HEK293 (cell line): ENCODE measurements around the gene TMEM132A.

Experiments used
- CTCF ChIA-PET: fragments of 350-600 bp; formaldehyde crosslinking; extraction: SDS; loops from one replicate; lab custom pipeline; 2021; ENCODE audit warnings: antibody characterized with exemption; lab: Yijun Ruan, JAX
- POLR2A ChIA-PET: fragments of 300-600 bp; formaldehyde crosslinking; extraction: SDS; loops from one replicate; lab custom pipeline; 2020; ENCODE audit warnings: antibody characterized with exemption, inconsistent platforms; lab: Yijun Ruan, JAX
- H3K27ac ChIP-seq: fragments of 200-500 bp; sonication (Bioruptor generic); 2 replicates; pipeline ENCODE4 v1.5.1; 2014; ENCODE audit warnings: low read depth, low read length, control low read depth, inconsistent platforms; ENCODE audit errors: extremely low read depth
- H3K36me3 ChIP-seq, 2 experiments: fragments of 200-500 bp in 1 of 2; sonication (Bioruptor generic) in 1 of 2; 1 replicate in 1 of 2; 2 replicates in 1 of 2; pipeline ENCODE4 v1.5.1; 2014 to 2017; ENCODE audit warnings: inconsistent platforms in 2 of 2, low read length in 2 of 2; ENCODE audit not compliant: control insufficient read depth in 2 of 2, insufficient read depth in 1 of 2
- H3K4me1 ChIP-seq: fragments of 200-500 bp; sonication (Bioruptor generic); 2 replicates; pipeline ENCODE4 v1.5.1; 2014; ENCODE audit warnings: mild to moderate bottlenecking, low read length, inconsistent platforms; ENCODE audit not compliant: control insufficient read depth, insufficient read depth
- H3K4me3 ChIP-seq: 2 replicates; pipeline ENCODE4 v1.5.1; 2011; ENCODE audit warnings: low read depth, mild to moderate bottlenecking, control low read depth, low read length, moderate library complexity
- H3K9me3 ChIP-seq: fragments of 200-500 bp; sonication (Bioruptor generic); 2 replicates; pipeline ENCODE4 v1.5.1; 2014; ENCODE audit warnings: low read depth, low read length, inconsistent platforms; ENCODE audit not compliant: control insufficient read depth, insufficient read depth
- KLF1 ChIP-seq: fragments of 450-650 bp; formaldehyde crosslinking; IDR thresholded peaks from 2 replicates; pipeline ENCODE4 v1.5.1; 2016; ENCODE audit warnings: missing biosample characterization, missing genetic modification characterization
- SETDB1 ChIP-seq: IDR thresholded peaks from one replicate; pipeline ENCODE4 v1.6.1; 2017; ENCODE audit warnings: mild to moderate bottlenecking, low read length, moderate library complexity, mixed read lengths; ENCODE audit not compliant: insufficient read length
- ZNF140 ChIP-seq: fragments of 450-650 bp; formaldehyde crosslinking; IDR thresholded peaks from 2 replicates; pipeline ENCODE4 v1.5.1; 2016; ENCODE audit warnings: missing biosample characterization, missing genetic modification characterization
- ZNF2 ChIP-seq: fragments of 450-650 bp; formaldehyde crosslinking; IDR thresholded peaks from 2 replicates; pipeline ENCODE4 v1.5.1; 2016; ENCODE audit warnings: missing biosample characterization, missing genetic modification characterization
- ZNF23 ChIP-seq: fragments of 450-650 bp; formaldehyde crosslinking; IDR thresholded peaks from 2 replicates; pipeline ENCODE4 v1.5.1; 2016; ENCODE audit warnings: missing biosample characterization, missing genetic modification characterization, borderline replicate concordance
- ZNF239 ChIP-seq: fragments of 450-650 bp; formaldehyde crosslinking; IDR thresholded peaks from 2 replicates; pipeline ENCODE4 v1.5.1; 2016; ENCODE audit warnings: missing biosample characterization, missing genetic modification characterization
- ZNF558 ChIP-seq: fragments of 450-650 bp; formaldehyde crosslinking; IDR thresholded peaks from 2 replicates; pipeline ENCODE4 v1.5.1; 2016; ENCODE audit warnings: missing biosample characterization, missing genetic modification characterization
- ZNF654 ChIP-seq: fragments of 450-650 bp; formaldehyde crosslinking; IDR thresholded peaks from 2 replicates; pipeline ENCODE4 v1.5.1; 2016; ENCODE audit warnings: low read depth, missing biosample characterization, missing genetic modification characterization
- ZNF76 ChIP-seq: fragments of 450-650 bp; formaldehyde crosslinking; IDR thresholded peaks from 2 replicates; pipeline ENCODE4; 2016; ENCODE audit warnings: low read depth, missing biosample characterization, missing genetic modification characterization, borderline replicate concordance
- TF ChIP-seq, protein P1 (sequence below): fragments of 450-650 bp; formaldehyde crosslinking; IDR thresholded peaks from 2 replicates; pipeline ENCODE4 v1.5.1; 2016; ENCODE audit warnings: missing biosample characterization, missing genetic modification characterization
- TF ChIP-seq, protein P2 (sequence below): fragments of 450-650 bp; formaldehyde crosslinking; IDR thresholded peaks from 2 replicates; pipeline ENCODE4 v1.5.1; 2016; ENCODE audit warnings: missing biosample characterization, missing genetic modification characterization
- TF ChIP-seq, protein P3 (sequence below): fragments of 450-650 bp; formaldehyde crosslinking; IDR thresholded peaks from 2 replicates; pipeline ENCODE4 v1.5.1; 2016; ENCODE audit warnings: missing biosample characterization, missing genetic modification characterization, borderline replicate concordance
- TF ChIP-seq, protein P4 (sequence below): fragments of 450-650 bp; formaldehyde crosslinking; IDR thresholded peaks from 2 replicates; pipeline ENCODE4 v1.5.1; 2016; ENCODE audit warnings: missing biosample characterization, missing genetic modification characterization
- TF ChIP-seq, protein P5 (sequence below): fragments of 450-650 bp; formaldehyde crosslinking; IDR thresholded peaks from 2 replicates; pipeline ENCODE4 v1.5.1; 2017; ENCODE audit warnings: missing biosample characterization, missing genetic modification characterization
- TF ChIP-seq, protein P6 (sequence below): fragments of 450-650 bp; formaldehyde crosslinking; IDR thresholded peaks from 2 replicates; pipeline ENCODE4 v1.5.1; 2016; ENCODE audit warnings: missing biosample characterization, missing genetic modification characterization, low read depth

TMEM132A gene

DNA sequence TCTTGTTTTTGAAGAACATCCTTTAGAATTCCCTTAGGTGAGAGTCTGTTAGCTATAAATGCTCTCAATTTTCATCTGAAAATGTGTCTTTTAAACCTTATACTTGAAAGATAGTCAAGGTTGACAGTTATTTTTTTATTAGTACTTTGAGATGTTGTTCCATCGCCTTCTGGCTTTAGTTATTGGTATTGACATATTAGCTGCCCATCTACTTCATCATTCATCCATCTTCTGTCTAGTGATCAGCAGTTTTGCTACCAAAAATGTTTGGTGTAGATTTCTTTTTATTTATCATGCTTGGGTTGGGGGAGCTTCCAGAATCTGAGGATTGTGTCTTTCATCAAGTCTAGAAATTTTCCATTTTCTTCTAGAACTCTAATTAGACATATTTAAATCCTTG is 44.0 kb downstream of the TMEM132A start:
- POLR2A ChIA-PET, result no interaction called here
- Histone ChIP-seq H3K36me3 (no peaks in the 10 kb centered on the region), H3K9me3 (no peaks in the 10 kb centered on the region), H3K4me3 (no peak overlapping the region)
- TF ChIP-seq SETDB1 (peak; percentile 61), ZNF140 (no peak), ZNF558 (tag by site-specific recombination) (0 out of 2 replicates have a peak, but pooled peaks have one; percentile 56)
- TF ChIP-seq, protein P1, sequence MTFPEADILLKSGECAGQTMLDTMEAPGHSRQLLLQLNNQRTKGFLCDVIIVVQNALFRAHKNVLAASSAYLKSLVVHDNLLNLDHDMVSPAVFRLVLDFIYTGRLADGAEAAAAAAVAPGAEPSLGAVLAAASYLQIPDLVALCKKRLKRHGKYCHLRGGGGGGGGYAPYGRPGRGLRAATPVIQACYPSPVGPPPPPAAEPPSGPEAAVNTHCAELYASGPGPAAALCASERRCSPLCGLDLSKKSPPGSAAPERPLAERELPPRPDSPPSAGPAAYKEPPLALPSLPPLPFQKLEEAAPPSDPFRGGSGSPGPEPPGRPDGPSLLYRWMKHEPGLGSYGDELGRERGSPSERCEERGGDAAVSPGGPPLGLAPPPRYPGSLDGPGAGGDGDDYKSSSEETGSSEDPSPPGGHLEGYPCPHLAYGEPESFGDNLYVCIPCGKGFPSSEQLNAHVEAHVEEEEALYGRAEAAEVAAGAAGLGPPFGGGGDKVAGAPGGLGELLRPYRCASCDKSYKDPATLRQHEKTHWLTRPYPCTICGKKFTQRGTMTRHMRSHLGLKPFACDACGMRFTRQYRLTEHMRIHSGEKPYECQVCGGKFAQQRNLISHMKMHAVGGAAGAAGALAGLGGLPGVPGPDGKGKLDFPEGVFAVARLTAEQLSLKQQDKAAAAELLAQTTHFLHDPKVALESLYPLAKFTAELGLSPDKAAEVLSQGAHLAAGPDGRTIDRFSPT (tag by site-specific recombination), result no peak
- TF ChIP-seq, all 188 proteins: peak for 2
- H3K4me1 ChIP-seq, result no peaks in the 10 kb centered on the region
- CTCF ChIA-PET, result interaction anchor here (0.6 kb wide), 1 partner anchor 28 kb away, joined by 3 read pairs; no protein-coding TSS in a partner anchor
- H3K27ac ChIP-seq, result no peak overlapping the region

DNA sequence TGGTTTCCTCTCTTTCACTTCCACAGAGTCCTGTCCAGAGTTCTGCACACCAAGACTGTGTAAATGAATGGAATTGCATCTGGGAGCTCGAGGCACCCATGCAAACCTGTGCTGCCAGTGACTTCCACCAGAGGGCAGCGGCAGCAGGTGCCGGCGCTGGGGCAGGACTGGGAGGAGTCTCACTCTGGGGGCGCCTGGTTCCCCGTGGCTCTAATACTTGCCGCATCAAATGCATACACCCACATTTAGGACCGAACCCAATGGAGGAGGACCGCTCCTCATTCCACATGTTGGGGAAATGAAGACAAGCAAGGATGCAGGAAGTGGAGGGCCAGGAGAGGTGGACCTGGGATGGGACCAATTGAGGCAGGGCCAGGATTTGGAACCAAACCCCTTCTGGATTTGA is 46.1 kb downstream of the TMEM132A start:
- ChIA-PET POLR2A (interaction anchor here (0.7 kb wide), 1 partner anchor 68 kb away, joined by 3 read pairs; no protein-coding TSS in a partner anchor), CTCF (interaction anchor here (0.6 to 2.6 kb wide), 22 partner anchors 8 to 217 kb away, joined by 3 to 10 read pairs (median 4); no protein-coding TSS in a partner anchor)
- Histone ChIP-seq H3K4me1 (no peaks in the 10 kb centered on the region), H3K27ac (no peak overlapping the region), H3K36me3 (no peaks in the 10 kb centered on the region), H3K9me3 (no peaks in the 10 kb centered on the region), H3K4me3 (no peak overlapping the region)
- TF ChIP-seq ZNF239 (tag by site-specific recombination), result no peak
- TF ChIP-seq, protein P2, sequence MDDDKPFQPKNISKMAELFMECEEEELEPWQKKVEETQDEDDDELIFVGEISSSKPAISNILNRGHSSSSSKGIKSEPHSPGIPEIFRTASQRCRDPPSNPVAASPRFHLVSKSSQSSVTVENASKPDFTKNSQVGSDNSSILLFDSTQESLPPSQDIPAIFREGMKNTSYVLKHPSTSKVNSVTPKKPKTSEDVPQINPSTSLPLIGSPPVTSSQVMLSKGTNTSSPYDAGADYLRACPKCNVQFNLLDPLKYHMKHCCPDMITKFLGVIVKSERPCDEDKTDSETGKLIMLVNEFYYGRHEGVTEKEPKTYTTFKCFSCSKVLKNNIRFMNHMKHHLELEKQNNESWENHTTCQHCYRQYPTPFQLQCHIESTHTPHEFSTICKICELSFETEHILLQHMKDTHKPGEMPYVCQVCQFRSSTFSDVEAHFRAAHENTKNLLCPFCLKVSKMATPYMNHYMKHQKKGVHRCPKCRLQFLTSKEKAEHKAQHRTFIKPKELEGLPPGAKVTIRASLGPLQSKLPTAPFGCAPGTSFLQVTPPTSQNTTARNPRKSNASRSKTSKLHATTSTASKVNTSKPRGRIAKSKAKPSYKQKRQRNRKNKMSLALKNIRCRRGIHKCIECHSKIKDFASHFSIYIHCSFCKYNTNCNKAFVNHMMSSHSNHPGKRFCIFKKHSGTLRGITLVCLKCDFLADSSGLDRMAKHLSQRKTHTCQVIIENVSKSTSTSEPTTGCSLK (tag by site-specific recombination), result no peak
- TF ChIP-seq, protein P3, sequence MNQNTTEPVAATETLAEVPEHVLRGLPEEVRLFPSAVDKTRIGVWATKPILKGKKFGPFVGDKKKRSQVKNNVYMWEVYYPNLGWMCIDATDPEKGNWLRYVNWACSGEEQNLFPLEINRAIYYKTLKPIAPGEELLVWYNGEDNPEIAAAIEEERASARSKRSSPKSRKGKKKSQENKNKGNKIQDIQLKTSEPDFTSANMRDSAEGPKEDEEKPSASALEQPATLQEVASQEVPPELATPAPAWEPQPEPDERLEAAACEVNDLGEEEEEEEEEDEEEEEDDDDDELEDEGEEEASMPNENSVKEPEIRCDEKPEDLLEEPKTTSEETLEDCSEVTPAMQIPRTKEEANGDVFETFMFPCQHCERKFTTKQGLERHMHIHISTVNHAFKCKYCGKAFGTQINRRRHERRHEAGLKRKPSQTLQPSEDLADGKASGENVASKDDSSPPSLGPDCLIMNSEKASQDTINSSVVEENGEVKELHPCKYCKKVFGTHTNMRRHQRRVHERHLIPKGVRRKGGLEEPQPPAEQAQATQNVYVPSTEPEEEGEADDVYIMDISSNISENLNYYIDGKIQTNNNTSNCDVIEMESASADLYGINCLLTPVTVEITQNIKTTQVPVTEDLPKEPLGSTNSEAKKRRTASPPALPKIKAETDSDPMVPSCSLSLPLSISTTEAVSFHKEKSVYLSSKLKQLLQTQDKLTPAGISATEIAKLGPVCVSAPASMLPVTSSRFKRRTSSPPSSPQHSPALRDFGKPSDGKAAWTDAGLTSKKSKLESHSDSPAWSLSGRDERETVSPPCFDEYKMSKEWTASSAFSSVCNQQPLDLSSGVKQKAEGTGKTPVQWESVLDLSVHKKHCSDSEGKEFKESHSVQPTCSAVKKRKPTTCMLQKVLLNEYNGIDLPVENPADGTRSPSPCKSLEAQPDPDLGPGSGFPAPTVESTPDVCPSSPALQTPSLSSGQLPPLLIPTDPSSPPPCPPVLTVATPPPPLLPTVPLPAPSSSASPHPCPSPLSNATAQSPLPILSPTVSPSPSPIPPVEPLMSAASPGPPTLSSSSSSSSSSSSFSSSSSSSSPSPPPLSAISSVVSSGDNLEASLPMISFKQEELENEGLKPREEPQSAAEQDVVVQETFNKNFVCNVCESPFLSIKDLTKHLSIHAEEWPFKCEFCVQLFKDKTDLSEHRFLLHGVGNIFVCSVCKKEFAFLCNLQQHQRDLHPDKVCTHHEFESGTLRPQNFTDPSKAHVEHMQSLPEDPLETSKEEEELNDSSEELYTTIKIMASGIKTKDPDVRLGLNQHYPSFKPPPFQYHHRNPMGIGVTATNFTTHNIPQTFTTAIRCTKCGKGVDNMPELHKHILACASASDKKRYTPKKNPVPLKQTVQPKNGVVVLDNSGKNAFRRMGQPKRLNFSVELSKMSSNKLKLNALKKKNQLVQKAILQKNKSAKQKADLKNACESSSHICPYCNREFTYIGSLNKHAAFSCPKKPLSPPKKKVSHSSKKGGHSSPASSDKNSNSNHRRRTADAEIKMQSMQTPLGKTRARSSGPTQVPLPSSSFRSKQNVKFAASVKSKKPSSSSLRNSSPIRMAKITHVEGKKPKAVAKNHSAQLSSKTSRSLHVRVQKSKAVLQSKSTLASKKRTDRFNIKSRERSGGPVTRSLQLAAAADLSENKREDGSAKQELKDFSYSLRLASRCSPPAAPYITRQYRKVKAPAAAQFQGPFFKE (tag by site-specific recombination), result no peak
- peak; percentile 28 for TF ChIP-seq ZNF654 (tag by site-specific recombination)
- no peak for TF ChIP-seq ZNF76
- TF ChIP-seq, protein P4, sequence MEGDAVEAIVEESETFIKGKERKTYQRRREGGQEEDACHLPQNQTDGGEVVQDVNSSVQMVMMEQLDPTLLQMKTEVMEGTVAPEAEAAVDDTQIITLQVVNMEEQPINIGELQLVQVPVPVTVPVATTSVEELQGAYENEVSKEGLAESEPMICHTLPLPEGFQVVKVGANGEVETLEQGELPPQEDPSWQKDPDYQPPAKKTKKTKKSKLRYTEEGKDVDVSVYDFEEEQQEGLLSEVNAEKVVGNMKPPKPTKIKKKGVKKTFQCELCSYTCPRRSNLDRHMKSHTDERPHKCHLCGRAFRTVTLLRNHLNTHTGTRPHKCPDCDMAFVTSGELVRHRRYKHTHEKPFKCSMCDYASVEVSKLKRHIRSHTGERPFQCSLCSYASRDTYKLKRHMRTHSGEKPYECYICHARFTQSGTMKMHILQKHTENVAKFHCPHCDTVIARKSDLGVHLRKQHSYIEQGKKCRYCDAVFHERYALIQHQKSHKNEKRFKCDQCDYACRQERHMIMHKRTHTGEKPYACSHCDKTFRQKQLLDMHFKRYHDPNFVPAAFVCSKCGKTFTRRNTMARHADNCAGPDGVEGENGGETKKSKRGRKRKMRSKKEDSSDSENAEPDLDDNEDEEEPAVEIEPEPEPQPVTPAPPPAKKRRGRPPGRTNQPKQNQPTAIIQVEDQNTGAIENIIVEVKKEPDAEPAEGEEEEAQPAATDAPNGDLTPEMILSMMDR (tag by site-specific recombination), result peak; percentile 53
- TF ChIP-seq, protein P5, sequence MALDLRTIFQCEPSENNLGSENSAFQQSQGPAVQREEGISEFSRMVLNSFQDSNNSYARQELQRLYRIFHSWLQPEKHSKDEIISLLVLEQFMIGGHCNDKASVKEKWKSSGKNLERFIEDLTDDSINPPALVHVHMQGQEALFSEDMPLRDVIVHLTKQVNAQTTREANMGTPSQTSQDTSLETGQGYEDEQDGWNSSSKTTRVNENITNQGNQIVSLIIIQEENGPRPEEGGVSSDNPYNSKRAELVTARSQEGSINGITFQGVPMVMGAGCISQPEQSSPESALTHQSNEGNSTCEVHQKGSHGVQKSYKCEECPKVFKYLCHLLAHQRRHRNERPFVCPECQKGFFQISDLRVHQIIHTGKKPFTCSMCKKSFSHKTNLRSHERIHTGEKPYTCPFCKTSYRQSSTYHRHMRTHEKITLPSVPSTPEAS (tag by site-specific recombination), result no peak
- no peak for TF ChIP-seq KLF1 (tag by site-specific recombination)
- TF ChIP-seq ZNF23 (tag by site-specific recombination), result no peak
- 0 out of 2 replicates have a peak, but pooled peaks have one; percentile 23 for TF ChIP-seq ZNF2 (tag by site-specific recombination)
- TF ChIP-seq, protein P6, sequence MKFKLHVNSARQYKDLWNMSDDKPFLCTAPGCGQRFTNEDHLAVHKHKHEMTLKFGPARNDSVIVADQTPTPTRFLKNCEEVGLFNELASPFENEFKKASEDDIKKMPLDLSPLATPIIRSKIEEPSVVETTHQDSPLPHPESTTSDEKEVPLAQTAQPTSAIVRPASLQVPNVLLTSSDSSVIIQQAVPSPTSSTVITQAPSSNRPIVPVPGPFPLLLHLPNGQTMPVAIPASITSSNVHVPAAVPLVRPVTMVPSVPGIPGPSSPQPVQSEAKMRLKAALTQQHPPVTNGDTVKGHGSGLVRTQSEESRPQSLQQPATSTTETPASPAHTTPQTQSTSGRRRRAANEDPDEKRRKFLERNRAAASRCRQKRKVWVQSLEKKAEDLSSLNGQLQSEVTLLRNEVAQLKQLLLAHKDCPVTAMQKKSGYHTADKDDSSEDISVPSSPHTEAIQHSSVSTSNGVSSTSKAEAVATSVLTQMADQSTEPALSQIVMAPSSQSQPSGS (tag by site-specific recombination), result no peak
